ENCODE data around the gene CACNA1D. TPM values are rescaled to one million over a fixed set of nuclear protein-coding genes. Genes with fewer than 3 reads are reported as not detected.

The CACNA1D gene
- total and polyA plus RNA-seq, 2 donors (not counting 3 experiments of a cell fraction or from before 2014, with no cell fraction given) = 0.06 TPM; not detected in 1

DNA sequence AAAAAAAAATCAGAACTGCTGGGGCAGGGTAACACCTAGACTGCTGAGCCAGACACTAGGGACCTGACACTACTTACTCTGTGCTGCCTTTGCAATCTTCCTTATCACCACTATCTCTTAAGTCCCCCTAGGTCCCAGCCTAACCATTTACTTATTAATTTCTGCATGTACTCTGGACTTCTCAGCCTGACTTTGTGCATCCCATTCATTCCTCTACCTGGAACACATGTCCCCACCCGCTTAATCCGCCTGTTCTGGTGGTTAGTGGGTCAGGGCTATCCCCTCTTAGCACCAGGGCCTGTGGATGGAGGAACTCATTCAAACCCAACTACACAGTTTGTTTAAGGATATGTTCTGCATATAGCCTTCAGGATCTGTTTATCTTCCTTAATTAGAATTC lies 5.0 kb upstream of the CACNA1D start:
- no TSS peak for BruUV-seq (replicated peaks)
- no peak for FAIRE-seq
- POLR2A ChIA-PET = interaction anchor here (0.6 kb wide), 1 partner anchor 1304 kb away, joined by 4 read pairs; no protein-coding TSS in a partner anchor
- Histone ChIP-seq H3K4me3 (replicated peaks in 1 of 3; ENCODE audit: insufficient read depth in 1 of 3, low read depth in 1 of 3, low read length in 3 of 3) (no peak overlapping the region), H3K9ac (replicated peaks; ENCODE audit: extremely low read depth, insufficient read depth, low read length) (no peak overlapping the region), H3K27me3 (ENCODE audit: control insufficient read depth in 2 of 2, insufficient read depth in 2 of 2, low read length in 2 of 2) (peaks cover 28 to 38% of the 10 kb centered on the region in 2 experiments), H4K20me1 (replicated peaks; ENCODE audit: control insufficient read depth, extremely low read depth, insufficient read depth, low read length) (no peaks in the 10 kb centered on the region), H3K27ac (ENCODE audit: insufficient read depth, low read depth, low read length) (no peak overlapping the region), H3K79me2 (ENCODE audit: control insufficient read depth, insufficient read depth, low read length) (no peaks in the 10 kb centered on the region), H3K36me3 (ENCODE audit: control insufficient read depth in 2 of 2, extremely low read depth in 1 of 2, insufficient read depth in 2 of 2, low read length in 2 of 2) (no peaks in the 10 kb centered on the region), H3K9me3 (replicated peaks; ENCODE audit: control insufficient read depth, insufficient read depth, low read length) (no peaks in the 10 kb centered on the region), H3K9me1 (replicated peaks; ENCODE audit: control insufficient read depth, extremely low read depth, insufficient read depth, low read length) (no peaks in the 10 kb centered on the region), H2AFZ (ENCODE audit: low read depth, low read length) (no peak overlapping the region), H3K4me2 (ENCODE audit: insufficient read depth, low read length) (no peak overlapping the region), H3K4me1 (ENCODE audit: control insufficient read depth, extremely low read depth, insufficient read depth, low read length) (peaks cover 4% of the 10 kb centered on the region)
- intact Hi-C loops (cut with micrococcal nuclease) (no loop called here), dilution Hi-C loops (cut with MboI; ENCODE audit: extremely low pct_ligation_motif_present, low sequenced_read_pairs) (no loop called here)
- CTCF ChIA-PET = no interaction called here
- no peak for DNase-seq (ENCODE audit: low read depth, low spot score)
- TF ChIP-seq POLR2A (IDR thresholded peaks at IDR 0.05; ENCODE audit: low read depth, low read length) = no peak
- TF ChIP-seq JUN (IDR thresholded peaks at IDR 0.05; ENCODE audit: borderline replicate concordance, insufficient read depth, insufficient read length, low read depth) = no peak
- no peak for TF ChIP-seq MYC (IDR thresholded peaks at IDR 0.05; ENCODE audit: low read depth, low read length)
- TF ChIP-seq EZH2 (IDR thresholded peaks at IDR 0.05; ENCODE audit: borderline replicate concordance, low read depth, low read length, severe bottlenecking) = no peak
- TF ChIP-seq POLR2AphosphoS5 (IDR thresholded peaks at IDR 0.05; ENCODE audit: insufficient read depth, low read depth, low read length) = no peak
- TF ChIP-seq, protein P1, sequence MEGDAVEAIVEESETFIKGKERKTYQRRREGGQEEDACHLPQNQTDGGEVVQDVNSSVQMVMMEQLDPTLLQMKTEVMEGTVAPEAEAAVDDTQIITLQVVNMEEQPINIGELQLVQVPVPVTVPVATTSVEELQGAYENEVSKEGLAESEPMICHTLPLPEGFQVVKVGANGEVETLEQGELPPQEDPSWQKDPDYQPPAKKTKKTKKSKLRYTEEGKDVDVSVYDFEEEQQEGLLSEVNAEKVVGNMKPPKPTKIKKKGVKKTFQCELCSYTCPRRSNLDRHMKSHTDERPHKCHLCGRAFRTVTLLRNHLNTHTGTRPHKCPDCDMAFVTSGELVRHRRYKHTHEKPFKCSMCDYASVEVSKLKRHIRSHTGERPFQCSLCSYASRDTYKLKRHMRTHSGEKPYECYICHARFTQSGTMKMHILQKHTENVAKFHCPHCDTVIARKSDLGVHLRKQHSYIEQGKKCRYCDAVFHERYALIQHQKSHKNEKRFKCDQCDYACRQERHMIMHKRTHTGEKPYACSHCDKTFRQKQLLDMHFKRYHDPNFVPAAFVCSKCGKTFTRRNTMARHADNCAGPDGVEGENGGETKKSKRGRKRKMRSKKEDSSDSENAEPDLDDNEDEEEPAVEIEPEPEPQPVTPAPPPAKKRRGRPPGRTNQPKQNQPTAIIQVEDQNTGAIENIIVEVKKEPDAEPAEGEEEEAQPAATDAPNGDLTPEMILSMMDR (IDR thresholded peaks at IDR 0.05; ENCODE audit: extremely low read depth in 1 of 2, insufficient read depth in 1 of 2, low read depth in 1 of 2, low read length in 2 of 2) = no peak
- no peak for TF ChIP-seq FOS (IDR thresholded peaks at IDR 0.05; ENCODE audit: borderline replicate concordance, insufficient read depth, low read length)
- TF ChIP-seq GATA2 (IDR thresholded peaks at IDR 0.05; ENCODE audit: insufficient read depth, insufficient read length, low read depth, low read length) = no peak
- TF ChIP-seq, protein P2, sequence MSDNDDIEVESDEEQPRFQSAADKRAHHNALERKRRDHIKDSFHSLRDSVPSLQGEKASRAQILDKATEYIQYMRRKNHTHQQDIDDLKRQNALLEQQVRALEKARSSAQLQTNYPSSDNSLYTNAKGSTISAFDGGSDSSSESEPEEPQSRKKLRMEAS (IDR thresholded peaks at IDR 0.05; ENCODE audit: insufficient read depth, insufficient read length) = no peak
